ENCODE measurements around the gene SSH2. TPM values are rescaled to one million over a fixed set of nuclear protein-coding genes. Genes with fewer than 3 reads are reported as not detected.

The SSH2 gene
- total RNA-seq, 1 donor from 2014 or later: 37.6 TPM

DNA sequence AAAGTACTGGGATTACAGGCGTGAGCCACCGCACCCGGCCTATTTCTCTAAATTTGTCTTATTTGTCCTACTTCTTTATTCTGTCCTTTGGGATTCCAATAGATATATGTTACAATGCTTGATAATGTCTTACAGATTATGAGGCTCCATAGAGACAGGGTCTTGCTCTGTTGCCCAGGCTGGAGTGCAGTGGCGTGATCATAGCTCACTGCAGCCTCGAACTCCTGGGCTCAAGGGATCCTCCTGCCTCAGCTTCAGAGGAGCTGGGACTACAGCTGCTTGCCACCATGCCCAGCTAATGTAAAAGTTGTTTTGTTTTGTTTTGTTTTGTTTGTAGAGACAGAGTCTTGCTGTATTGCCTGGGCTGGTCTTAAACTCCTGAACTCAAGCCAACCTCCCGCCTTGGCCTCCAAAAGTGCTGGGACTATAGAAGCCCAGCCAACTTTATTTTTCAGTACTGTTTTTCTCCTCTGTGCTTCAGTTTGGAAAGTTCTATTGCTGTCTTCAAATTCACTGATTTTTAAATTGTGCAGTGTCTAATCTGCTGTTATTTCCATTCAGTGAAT lies 326.8 kb downstream of the SSH2 start:
- H3K4me3 ChIP-seq: no peak overlapping the region
- no peaks in the 10 kb centered on the region for H3K4me1 ChIP-seq
- DNase-seq (ENCODE audit: extremely low spot score in 2 of 2): no peak
- no peaks in the 10 kb centered on the region for H3K36me3 ChIP-seq
- intact Hi-C loops (cut with DNase I): no loop called here
- H3K27me3 ChIP-seq: no peaks in the 10 kb centered on the region
- TF ChIP-seq, protein P1, sequence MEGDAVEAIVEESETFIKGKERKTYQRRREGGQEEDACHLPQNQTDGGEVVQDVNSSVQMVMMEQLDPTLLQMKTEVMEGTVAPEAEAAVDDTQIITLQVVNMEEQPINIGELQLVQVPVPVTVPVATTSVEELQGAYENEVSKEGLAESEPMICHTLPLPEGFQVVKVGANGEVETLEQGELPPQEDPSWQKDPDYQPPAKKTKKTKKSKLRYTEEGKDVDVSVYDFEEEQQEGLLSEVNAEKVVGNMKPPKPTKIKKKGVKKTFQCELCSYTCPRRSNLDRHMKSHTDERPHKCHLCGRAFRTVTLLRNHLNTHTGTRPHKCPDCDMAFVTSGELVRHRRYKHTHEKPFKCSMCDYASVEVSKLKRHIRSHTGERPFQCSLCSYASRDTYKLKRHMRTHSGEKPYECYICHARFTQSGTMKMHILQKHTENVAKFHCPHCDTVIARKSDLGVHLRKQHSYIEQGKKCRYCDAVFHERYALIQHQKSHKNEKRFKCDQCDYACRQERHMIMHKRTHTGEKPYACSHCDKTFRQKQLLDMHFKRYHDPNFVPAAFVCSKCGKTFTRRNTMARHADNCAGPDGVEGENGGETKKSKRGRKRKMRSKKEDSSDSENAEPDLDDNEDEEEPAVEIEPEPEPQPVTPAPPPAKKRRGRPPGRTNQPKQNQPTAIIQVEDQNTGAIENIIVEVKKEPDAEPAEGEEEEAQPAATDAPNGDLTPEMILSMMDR (IDR thresholded peaks at IDR 0.05): no peak
- TF ChIP-seq POLR2AphosphoS5 (IDR thresholded peaks at IDR 0.05; ENCODE audit: insufficient read depth in 1 of 2, low read depth in 1 of 2) (no peak), POLR2A (IDR thresholded peaks at IDR 0.05) (no peak)
- H3K27ac ChIP-seq: no peak overlapping the region
- no peaks in the 10 kb centered on the region for H3K9me3 ChIP-seq

DNA sequence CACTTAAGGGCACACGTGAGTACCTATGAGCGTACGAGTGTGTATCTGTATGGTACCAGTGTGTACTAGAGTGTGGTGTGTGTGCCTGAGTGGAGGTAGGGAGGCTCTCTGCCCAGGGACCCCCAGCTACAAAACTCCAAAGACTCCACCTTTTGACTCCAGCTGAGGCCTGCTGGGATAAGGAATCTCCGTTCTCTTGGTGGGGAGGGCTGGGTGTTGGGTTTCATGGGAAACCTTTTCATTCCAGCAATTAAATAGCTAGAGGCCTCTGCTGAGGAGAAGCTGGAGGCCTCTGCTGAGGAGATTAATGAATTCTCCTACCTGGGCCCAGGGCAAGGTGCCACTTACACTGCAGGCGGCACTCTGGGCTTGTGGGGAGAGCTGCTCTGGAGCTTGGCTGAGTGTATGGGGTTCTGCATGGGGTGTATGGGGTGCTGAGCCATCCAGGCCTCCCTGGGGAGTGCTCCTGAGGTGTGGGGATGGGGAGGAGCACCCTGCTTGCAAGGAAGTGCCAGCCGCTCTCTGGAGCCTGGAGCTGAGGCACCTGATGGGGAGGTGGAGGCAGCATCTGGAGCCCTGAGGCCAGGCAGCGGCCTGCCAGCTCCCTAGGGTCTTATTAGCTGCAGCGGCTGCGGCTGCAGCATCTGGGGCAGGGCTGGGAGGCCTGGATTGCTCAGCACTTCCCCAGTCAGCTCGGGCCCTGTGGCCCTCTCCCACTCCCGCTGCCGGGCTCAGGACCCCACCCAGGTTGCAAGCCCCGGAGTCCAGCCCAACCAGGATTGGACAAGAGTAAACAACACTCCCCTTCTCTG lies 332.5 kb downstream of the SSH2 start:
- no peaks in the 10 kb centered on the region for H3K27me3 ChIP-seq
- TF ChIP-seq, protein P1 (IDR thresholded peaks at IDR 0.05): no peak
- TF ChIP-seq POLR2AphosphoS5 (IDR thresholded peaks at IDR 0.05; ENCODE audit: insufficient read depth in 1 of 2, low read depth in 1 of 2) (no peak), POLR2A (IDR thresholded peaks at IDR 0.05) (no peak)
- H3K4me1 ChIP-seq: peaks cover 40% of the 10 kb centered on the region
- intact Hi-C loops (cut with DNase I): no loop called here
- no peak for DNase-seq (ENCODE audit: extremely low spot score in 2 of 2)
- H3K4me3 ChIP-seq: no peak overlapping the region
- H3K27ac ChIP-seq: peak overlapping the region; percentile 51
- no peaks in the 10 kb centered on the region for H3K9me3 ChIP-seq
- no peaks in the 10 kb centered on the region for H3K36me3 ChIP-seq

DNA sequence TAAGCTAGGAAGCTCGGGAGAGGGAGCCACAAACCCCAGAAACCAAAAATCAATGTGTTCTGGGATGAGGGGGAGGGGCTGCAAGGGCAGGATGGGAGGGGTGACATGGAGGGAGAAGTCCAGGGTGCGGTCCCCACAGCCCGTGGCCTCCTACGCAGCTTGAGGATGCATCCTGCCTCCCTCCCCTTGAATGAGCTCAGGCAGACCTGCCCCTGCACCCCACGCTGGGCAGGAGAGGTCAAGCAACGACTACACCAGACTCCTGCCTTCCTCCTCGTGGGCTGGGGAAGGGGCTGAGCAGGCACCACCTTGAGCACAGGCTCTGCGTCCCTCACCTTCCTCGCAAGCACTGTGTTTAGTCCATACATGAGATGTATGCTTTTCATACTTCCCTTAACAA lies 333.2 kb downstream of the SSH2 start:
- TF ChIP-seq POLR2A (IDR thresholded peaks at IDR 0.05) (no peak), POLR2AphosphoS5 (IDR thresholded peaks at IDR 0.05; ENCODE audit: insufficient read depth in 1 of 2, low read depth in 1 of 2) (no peak)
- TF ChIP-seq, protein P1 (IDR thresholded peaks at IDR 0.05): no peak
- Histone ChIP-seq H3K4me3 (no peak overlapping the region), H3K27me3 (no peaks in the 10 kb centered on the region), H3K27ac (peak overlapping the region; percentile 51), H3K4me1 (peaks cover 47% of the 10 kb centered on the region), H3K36me3 (no peaks in the 10 kb centered on the region), H3K9me3 (no peaks in the 10 kb centered on the region)
- intact Hi-C loops (cut with DNase I): no loop called here
- no peak for DNase-seq (ENCODE audit: extremely low spot score in 2 of 2)

DNA sequence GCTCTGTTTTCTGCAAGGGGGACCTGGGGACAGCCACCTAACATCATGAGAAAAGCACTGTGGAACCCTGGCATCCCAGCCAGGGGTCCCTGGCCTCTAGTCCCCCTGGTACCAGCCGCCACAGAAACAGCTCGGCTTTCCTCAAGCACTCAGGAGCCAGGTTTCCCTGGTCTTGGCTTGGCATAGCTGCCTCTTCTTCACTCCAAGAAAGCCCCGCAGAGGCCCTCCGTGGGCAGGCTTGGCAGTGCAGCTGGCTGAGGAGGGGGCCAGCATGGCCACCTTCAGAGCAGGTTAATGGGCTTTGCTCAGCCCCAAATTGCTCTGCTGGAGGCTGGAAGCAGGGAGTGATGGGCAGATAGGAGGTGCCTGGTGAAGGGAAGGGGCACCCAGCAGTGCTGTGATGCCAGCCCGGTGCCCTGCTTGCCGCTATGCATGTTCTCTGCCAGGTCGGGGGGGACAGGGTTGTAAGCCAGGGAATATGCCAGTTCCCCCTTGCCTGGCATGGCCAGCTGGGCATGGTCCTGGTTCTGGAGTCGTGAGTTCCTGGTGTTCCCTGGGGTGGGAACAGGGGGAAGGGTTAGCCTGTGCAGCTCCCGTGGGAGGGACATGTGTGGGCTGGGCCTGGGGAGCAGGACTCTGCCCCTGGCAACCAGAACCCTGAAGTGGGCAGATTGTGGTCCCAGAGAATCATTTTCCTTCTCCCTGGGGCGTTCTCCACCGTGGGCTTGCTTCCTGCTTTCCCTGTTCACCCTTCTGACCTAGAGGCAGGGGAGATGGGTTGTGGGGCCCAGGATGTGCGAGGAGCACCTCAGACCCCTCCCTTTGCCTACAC lies 333.9 kb downstream of the SSH2 start:
- H3K27me3 ChIP-seq: no peaks in the 10 kb centered on the region
- no peak for DNase-seq (ENCODE audit: extremely low spot score in 2 of 2)
- H3K27ac ChIP-seq: peak overlapping the region; percentile 51
- H3K9me3 ChIP-seq: no peaks in the 10 kb centered on the region
- no peak overlapping the region for H3K4me3 ChIP-seq
- TF ChIP-seq POLR2A (IDR thresholded peaks at IDR 0.05) (no peak), POLR2AphosphoS5 (IDR thresholded peaks at IDR 0.05; ENCODE audit: insufficient read depth in 1 of 2, low read depth in 1 of 2) (no peak)
- TF ChIP-seq, protein P1 (IDR thresholded peaks at IDR 0.05): no peak
- H3K4me1 ChIP-seq: peaks cover 54% of the 10 kb centered on the region
- intact Hi-C loops (cut with DNase I): no loop called here
- no peaks in the 10 kb centered on the region for H3K36me3 ChIP-seq
